GM12873 (cell line): ENCODE results near the gene ANK3.

Source experiments
- CTCF ChIP-seq: IDR thresholded peaks from 2 replicates; pipeline ENCODE4 v1.5.1; 2012; ENCODE audit warnings: low read depth, mild to moderate bottlenecking, moderate library complexity, low read length, control low read depth; ENCODE audit not compliant: insufficient read depth; ENCODE audit errors: missing control alignments

ANK3 gene

GRCh38 chr10:60086421-60086820 is 303.3 kb downstream of the ANK3 start:
- no peak for TF ChIP-seq CTCF

GRCh38 chr10:60082744-60083344 is 306.8 kb downstream of the ANK3 start:
- TF ChIP-seq CTCF, result no peak

GRCh38 chr10:60082341-60082740 is 307.3 kb downstream of the ANK3 start:
- no peak for TF ChIP-seq CTCF

GRCh38 chr10:60073781-60074656 is 315.7 kb downstream of the ANK3 start:
- no peak for TF ChIP-seq CTCF

GRCh38 chr10:60073397-60073780 is 316.3 kb downstream of the ANK3 start:
- no peak for TF ChIP-seq CTCF

GRCh38 chr10:60069311-60069710 is 320.4 kb downstream of the ANK3 start:
- TF ChIP-seq CTCF, result no peak

- TF ChIP-seq CTCF, result no peak
These were observed 339.3 kb downstream of the ANK3 start for GRCh38 chr10:60050366-60050765.
